Measurements from ENCODE around the gene INPP4B.

The INPP4B gene

DNA sequence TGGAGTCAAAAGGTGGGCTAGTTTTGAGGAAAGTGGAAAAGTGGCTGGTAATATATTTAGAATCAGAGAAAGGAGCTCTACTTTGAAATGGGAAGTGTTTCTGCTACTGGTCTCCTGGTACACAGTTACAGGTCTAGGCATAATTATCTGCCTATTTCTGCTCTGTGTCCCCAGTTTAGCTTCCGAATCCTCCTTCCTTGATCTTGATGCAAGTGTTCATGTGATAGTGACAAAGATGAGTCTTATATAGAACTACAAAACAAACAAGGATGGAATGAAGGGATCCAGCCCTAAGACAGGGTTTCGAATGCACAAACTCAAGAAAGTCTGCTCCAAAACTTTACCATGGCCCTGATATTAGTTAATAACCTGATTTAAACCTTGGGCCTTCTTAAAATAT, 580.2 kb downstream of the INPP4B start:
- no peak for DNase-seq (ENCODE audit: low read depth in 2 of 2, low spot score in 1 of 2)

DNA sequence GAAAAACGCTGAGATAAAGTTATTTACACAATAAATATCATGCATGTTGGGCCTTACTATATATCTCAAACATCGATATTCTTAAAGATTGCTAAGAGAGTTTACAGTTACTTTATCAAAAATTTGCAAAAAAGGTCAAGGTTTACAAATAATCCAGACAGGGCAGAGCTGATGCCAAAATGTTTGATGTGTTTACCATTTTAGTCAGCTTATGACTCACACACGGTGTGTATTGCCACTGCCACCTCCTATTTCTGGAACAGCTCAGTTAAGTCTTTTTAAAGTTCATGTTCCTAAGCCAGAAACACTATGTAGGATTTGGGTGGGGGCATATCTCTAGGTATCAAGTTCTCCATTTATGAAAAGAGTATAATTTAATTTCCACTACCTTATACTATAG, 580.6 kb downstream of the INPP4B start:
- DNase-seq (ENCODE audit: low read depth in 2 of 2, low spot score in 1 of 2), result no peak

DNA sequence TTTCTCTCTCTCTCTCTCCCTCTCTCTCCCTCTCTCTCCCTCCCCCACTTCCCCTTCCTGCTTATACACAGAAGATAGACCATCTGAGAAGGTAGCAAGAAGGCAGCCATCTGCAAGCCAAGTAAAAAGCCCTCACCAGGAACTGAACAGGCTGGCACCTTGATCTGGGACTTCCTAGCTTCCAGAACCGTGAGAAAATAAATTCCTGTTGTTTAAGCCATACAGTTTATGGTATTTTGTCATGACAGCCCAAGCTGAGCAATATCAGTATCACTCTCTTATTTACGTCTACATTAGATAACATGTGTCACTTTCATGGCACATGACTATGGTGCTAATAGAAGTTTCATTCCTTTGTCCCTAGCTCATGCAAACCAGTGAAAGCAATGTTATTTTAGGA, 581.1 kb downstream of the INPP4B start:
- DNase-seq (ENCODE audit: low read depth in 2 of 2, low spot score in 1 of 2), result no peak

DNA sequence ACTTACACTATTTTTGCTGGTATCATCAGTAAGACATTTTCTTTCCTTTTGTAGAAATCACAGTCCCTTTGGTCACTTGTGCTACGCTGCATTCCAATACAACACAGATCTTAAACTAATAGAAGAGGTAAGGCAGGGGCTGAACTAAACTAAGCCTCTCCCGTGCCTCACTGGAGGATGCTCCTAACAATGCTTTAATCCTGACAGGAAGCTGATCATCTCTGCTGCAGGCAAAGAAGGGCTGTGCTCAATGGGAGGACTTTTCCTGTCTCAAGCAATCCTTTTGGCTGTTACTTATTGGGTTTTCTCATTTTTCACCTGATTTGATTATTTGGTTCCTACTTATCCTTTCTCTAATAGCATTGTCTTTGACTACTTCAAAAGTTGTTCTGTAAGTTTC, 583.1 kb downstream of the INPP4B start:
- DNase-seq (ENCODE audit: low read depth in 2 of 2, low spot score in 1 of 2), result no peak

DNA sequence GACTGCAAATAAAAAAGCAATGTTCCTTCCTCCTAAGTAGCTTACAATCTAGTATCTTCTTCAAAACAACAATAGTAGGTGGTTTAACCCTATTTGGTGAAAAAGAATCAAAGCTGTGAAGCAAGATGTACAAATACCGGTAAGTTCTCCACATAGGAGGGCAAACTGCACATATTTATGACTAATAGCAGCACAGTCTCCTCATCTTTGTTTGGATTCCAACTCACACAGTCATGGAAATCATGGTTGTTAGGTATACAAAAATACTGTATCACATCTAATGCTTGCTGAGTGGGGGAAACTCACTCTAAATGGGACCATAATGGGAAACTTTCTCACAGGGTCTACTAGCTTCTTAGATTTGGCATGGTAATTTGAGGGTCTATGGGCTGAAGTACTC, 597.2 kb downstream of the INPP4B start:
- DNase-seq (ENCODE audit: low read depth in 2 of 2, low spot score in 1 of 2), result no peak

DNA sequence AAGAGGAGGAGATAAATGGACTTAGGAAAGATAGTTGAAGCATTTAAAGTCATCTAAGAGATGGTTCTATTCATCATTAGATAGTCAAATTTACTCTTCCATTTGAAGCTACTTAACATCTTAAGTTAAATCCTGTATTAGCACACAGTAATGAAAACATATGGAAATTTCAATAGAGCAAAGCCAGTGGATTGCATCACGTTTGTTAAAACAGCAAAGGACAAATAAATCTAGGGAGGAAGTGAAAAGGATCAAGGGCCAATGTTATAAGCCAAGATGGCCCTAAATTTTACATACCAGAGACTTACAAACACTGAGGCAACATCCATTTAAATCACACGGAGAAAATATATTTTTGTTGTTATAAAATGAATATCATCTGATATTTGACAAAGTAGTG, 602.8 kb downstream of the INPP4B start:
- DNase-seq (ENCODE audit: low read depth in 2 of 2, low spot score in 1 of 2), result no peak

DNA sequence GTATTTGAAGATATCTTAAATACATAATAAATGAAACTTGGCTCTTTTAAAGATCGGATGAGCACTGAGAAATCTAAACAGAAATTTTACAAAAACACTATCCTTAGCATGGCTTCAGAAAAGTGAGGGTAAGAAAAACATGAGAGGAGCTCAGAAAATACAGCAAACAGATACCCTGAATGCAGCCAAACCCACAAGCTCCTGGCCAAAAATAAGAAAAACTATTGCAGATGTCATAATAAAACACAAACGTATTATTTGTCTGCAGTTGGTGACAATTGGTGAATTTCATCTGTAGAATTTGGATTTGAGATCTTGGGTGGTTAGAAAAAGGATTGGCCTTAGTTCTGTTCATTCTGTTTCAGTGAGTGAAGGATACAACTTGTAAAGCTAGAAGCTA, 603.9 kb downstream of the INPP4B start:
- no peak for DNase-seq (ENCODE audit: low read depth in 2 of 2, low spot score in 1 of 2)

DNA sequence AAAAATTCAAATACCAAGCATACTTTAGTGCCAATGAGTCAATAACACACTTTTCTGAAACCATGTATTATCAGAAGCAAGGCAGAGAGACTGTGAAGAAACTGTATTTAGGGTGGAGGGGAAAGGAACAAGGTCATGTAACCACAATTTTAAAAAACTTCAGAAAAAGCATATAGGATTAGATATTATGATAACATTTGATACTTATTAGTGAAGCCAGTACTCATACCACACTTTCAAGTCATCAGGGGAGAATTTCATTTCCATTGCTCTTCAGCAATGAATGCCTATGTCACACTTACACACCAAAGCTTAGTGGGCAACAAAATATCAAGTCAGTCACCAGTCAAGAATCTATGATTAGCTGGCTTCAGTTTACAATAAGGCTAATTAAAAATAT, 607.5 kb downstream of the INPP4B start:
- DNase-seq (ENCODE audit: low read depth in 2 of 2, low spot score in 1 of 2), result no peak

DNA sequence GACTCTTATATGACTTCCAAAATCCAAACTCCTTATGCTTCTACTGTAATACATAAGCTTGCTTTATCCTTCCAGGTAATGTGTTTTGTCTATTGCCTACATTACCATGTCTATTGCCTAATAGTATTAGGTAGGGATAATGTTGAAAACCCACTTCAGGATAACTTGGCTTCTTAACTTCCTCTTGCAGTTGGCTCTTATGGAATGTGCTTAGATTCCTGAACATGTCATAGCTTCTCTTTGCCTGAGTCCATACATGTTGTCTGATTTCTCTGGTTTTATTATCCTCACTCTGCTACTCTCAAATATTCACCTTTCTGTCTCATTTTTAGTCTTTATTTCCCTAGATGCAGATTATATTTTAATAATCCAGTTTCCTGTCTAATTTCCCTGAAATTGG, 609.8 kb downstream of the INPP4B start:
- no peak for DNase-seq (ENCODE audit: low read depth in 2 of 2, low spot score in 1 of 2)

DNA sequence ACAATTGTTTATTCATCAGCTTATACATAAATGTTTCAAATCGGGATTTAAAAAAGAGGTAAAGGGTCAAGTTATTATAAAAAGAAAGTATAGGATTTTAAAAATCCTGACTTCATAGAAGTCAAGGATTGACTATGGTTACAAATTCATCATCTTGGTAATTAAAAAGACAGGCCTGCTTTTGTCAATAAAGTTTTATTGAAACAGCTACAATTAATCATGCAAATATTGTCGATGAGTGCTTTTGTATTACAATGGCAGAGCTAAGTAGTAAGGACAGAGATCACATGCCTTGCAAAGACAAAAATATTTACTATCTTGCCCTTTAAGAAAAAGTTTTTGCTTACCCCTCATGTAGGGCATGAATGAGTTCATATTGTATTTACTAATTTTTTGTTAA, 614.3 kb downstream of the INPP4B start:
- DNase-seq (ENCODE audit: low read depth in 2 of 2, low spot score in 1 of 2), result no peak

DNA sequence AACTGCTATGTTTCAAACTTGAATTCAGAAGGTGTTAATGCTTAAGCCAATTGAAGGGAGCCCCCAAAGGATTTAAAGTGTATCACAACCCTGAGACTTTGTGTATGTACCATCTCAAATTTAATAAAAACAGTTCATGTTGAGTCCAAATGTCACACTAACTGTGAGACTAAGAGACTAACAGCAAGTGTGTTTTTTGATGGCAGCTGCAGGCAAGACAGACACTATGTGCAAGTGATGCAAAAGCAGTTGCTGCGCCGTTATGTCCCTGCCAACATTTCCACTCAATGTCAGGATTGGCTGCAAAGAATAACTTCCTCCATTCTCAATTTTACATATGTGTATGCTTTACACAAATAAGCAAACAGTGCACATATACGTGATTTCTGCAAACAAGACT, 615.1 kb downstream of the INPP4B start:
- DNase-seq (ENCODE audit: low read depth in 2 of 2, low spot score in 1 of 2), result no peak

DNA sequence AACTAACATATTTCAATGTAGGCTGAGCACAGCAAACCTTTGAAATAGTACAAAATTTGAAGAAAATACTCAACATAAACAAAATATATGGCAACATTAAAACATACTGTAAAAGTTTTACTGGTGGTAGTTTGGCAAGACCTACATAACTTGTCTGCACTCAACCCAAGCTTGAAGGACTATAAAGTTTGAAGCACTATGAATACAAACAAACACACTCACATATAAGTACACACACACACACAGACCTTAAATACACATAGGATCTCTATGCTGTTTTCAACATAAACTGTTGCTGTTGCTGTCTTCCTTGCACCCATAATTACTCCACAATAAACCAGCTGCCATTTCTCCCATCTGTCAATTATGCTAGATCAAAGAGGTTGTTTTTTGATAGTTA, 620.1 kb downstream of the INPP4B start:
- DNase-seq (ENCODE audit: low read depth in 2 of 2, low spot score in 1 of 2), result no peak

DNA sequence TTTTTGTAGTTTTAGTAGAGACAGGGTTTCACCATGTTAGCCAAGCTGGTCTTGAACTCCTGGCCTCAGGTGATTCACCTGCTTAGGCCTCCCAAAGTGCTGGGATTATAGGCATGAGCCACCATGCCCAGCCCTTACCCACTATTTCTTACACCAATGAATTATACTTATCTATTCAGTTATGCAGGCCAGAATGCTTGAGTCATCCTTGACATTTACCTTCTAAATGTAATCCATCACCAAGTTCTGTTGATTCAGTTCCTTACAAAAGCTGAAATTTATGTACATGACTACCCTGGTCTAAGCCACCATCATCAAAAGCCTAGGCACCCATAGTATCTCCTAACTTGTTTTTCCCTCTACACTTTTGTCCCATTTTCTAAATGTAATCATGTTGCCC, 624.0 kb downstream of the INPP4B start:
- DNase-seq (ENCODE audit: low read depth in 2 of 2, low spot score in 1 of 2), result no peak

DNA sequence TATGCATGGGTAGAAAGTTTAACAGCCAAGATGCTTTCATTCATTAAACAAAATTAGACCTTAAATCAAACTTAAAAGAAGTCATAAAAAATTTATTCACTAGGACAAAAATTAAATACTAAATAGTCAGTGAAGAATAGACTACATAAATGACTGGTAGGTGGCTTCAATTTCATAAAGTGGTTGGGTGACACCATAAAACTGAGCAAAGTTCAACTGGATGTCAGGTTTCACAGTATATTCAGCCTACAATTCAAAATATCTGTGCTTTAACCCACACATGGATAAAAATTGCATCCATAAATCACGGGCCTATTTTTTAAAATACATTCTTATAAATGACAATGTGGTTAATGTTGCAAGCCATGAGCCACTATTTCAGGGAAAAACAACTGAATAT, 627.4 kb downstream of the INPP4B start:
- DNase-seq (ENCODE audit: low read depth in 2 of 2, low spot score in 1 of 2), result no peak

DNA sequence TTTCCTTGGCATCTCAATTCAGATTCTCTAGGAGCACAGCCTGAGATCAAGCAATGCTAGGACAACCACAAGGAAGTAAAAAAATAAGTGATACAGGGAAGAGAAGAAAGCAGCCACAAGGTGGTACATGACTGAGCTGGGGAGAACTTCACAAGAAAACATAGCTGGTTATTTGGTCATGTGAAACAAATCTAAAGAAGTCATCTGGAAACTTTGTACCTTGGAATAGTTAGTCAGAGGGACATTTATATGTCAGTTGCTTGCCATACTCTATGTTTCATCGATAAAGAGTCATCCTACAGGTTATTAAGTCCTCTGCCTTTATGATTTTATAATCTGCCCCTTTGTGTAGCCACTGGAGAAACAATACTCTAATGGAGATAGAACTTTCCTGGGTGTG, 634.7 kb downstream of the INPP4B start:
- DNase-seq (ENCODE audit: low read depth in 2 of 2, low spot score in 1 of 2), result no peak

DNA sequence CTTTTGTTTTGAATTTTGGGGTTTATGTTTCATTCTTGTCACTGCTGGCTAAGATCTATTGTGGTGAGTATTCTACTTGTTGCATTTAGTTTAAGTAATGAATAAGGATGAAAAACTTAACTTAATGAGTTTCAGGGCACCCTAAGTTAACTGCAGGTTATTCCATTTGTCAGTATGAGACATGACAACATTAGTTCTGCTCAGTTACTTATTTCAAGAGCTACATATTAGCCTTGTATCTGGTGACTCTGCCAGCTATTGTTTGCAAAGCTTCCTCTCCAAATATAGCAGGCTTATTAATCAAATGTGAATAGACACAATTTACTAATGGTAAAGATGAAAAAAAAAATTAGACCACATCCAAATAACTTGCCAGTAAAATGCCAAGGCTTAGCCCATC, 642.6 kb downstream of the INPP4B start:
- DNase-seq (ENCODE audit: low read depth in 2 of 2, low spot score in 1 of 2), result no peak

DNA sequence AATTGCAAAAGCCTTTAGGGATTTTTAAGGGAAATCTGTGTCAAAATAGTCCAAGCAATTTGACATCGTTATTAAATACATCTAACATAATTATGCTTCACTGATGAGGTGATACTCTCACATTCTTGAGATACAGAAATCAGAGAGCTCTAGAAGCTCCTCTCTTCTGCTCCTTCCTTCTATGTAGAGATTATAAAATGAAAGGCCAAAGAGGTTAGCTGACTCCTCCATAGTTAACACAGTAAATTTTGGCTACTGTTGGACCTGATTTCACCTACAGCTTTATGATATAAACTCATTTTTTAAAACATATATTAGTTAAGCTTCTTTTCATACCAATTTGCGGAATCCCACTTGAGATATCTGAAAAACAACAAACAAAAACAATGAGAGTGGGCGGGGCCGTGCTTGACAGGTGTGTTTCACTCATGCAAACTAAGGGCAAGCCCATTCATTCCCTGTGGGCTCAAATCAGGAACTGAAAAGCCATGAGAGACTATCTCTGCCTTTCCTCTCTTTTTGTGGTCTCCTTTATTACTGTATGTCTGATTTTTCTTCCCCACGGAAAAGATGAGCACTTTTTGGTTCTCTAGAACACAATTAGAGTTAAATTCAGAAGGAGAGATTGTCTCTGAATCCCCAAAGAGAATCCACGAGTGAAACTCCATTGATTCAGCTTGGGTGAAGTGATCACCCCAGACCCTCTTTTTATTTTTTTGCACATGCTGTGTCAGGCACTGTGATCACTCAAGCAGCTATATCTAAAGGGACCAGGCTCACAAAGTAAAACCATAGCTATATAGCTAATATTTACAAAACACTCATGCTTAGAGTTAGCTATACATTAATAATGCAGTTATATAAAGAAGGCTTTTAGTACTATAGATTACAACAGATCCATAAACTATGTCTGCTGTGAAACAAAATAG, 643.4 kb downstream of the INPP4B start:
- DNase-seq (ENCODE audit: low read depth in 2 of 2, low spot score in 1 of 2), result no peak

DNA sequence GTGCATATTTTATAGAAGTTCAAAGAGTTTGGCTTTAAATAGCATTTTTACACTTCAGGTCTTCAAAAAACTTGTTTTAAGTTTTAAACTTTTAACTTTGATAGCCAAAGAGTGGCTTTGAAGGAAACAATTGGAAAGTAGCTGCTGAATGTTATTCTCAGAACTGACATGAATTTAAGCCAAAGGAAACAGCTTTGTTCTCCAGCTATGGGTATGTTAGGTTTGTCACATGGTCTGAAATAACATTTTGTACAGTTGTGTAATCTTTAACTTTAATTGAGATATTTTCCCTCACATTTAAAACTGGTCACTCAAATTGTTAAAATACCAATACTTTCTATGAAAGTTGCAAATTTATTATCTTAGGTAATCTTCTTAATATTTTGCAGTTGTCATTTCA, 645.1 kb downstream of the INPP4B start:
- no peak for DNase-seq (ENCODE audit: low read depth in 2 of 2, low spot score in 1 of 2)

DNA sequence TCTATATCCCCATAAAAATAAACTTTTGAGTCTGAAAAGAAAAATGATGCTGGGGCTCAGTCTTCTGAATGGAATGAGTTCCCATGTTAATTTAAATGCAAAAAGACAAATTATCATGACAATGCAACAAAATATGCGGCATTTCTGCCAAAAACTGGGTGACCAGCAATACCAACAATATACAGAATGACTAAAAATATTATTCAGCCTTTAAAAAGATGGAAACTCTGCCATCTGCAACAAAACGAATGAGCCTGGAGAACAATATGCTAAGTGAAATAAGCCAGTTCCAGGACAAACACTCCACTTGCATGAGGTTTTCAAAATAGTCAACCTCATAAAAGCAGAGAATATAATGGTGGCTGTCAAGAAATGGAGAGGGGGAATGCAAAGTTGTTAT, 651.2 kb downstream of the INPP4B start:
- DNase-seq (ENCODE audit: low read depth in 2 of 2, low spot score in 1 of 2), result no peak

DNA sequence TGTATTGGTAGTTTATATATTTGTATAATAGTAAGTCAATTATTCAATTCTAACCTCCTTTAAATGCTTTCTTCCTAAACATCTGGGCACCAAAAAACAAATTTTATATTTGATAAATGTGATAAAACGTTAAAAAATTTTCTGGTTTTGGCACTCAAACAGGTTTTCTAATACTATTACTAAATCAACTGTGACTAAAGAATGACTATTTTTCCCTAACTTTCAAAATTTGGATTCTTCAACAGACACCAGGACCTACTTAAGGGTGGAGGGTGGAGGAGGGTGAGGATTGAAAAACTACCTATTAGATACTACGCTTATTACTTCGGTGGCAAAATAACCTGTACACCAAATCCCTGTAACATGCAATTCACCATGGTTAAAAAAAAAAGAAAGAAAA, 654.2 kb downstream of the INPP4B start:
- no peak for DNase-seq (ENCODE audit: low read depth in 2 of 2, low spot score in 1 of 2)

DNA sequence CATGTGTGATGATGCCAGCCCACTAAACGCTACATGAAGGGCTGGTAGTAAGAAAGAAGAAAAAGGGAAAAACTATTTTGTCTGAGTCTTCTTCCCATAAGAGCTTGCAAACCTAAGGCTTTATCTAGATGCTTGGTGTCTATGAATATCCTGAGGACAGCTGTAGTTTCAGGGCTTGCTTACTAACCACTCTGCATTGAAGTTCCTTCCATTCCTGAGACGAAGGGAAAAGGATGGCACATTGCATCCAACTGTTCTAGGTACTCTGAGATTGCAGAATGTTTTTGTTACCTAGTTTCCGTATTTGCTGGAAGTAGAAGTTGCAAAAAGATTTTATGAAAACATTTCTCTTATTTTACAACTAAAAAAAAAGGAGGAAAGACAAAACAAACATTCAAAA, 665.1 kb downstream of the INPP4B start:
- no peak for DNase-seq (ENCODE audit: low read depth in 2 of 2, low spot score in 1 of 2)

DNA sequence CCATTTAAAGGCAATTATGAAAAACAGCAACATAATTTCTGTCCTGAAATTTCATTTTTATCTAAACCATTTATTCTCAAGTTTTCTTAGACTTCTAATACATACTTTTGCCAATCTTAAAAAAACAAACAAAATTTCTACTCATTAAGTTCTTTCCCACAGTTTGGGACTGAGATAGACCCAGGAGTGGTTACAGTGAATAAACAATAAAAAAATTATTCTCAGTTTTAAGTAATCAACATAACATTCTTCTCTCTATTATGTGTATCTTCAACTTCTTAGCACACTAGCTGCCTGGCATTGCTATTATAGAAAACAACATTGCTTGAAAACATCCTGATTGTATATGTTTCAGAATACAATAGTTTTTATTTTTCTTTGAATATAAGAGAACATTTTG, 676.9 kb downstream of the INPP4B start:
- DNase-seq (ENCODE audit: low read depth in 2 of 2, low spot score in 1 of 2), result no peak

DNA sequence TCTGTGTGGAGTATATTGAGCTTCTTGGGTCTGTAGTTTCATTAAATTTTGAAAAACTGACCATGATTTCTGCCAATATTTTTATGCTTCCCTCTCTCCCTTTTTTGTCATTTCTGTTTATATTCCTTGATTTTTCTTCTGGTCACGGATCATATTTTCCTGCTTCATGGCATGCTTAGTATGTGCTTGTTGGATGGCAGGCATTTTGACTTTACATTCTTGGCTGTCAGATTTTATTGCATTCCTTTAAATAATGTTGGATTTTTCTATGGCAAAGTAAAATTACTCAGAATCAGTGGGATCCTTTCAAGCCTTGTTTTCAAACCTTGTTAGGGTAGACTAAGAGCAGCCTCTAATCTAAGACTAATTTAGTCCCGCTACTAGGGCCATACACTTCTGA, 677.9 kb downstream of the INPP4B start:
- no peak for DNase-seq (ENCODE audit: low read depth in 2 of 2, low spot score in 1 of 2)

All from stimulated activated CD8-positive, alpha-beta memory T cell treated with anti-CD3 and anti-CD28 coated beads, Interleukin-4, amount 100 ng/mL, for 1 hour (primary cell).